Measurements from ENCODE around the gene EVC2. TPM values are rescaled to one million over a fixed set of nuclear protein-coding genes. Genes with fewer than 3 reads are reported as not detected.

The EVC2 gene
- total RNA-seq, 1 donor from 2014 or later: 5.2 TPM

DNA sequence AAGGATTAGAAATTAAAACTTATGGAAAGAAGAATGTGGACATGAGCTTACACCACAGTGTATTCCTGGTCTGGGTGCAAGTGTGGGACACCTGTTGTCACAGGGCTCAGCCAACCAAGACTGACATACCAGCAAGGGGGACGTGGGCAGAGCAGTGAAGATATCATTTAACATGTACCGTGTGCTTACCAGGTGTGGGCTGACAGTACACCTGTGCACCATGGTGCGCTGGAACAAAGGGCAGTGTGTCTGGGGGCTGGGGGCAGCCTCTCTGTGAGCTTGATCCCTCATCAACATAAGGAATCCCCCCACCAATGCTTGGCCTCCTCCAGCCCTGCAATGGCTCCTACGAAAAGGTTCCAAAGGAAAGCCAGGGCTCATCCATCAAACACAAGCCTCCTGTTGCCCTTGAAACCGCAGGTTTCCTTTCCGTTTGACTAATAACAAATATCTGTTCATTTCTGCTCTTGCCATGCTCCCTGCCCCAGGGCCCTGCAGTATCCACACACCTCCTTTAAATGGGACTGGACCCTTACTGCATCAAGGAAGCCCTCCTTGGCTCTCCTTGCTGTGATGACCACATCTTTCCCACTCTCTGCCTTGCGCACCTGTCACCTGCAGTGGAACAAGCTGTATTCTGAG is 16.7 kb downstream of the EVC2 start:
- no peaks in the 10 kb centered on the region for H3K27me3 ChIP-seq (ENCODE audit: control insufficient read depth in 3 of 3, insufficient read depth in 3 of 3, low read length in 3 of 3)
- H3K27ac ChIP-seq (ENCODE audit: low read depth, low read length): no peak overlapping the region
- H3K4me3 ChIP-seq (ENCODE audit: low read length in 3 of 3): no peak overlapping the region
- H3K36me3 ChIP-seq (ENCODE audit: control insufficient read depth in 3 of 3, insufficient read depth in 3 of 3, low read length in 3 of 3): peaks cover 0 to 24% (median 7%) of the 10 kb centered on the region in 3 donors
- no peak overlapping the region for H3K9ac ChIP-seq (ENCODE audit: low read depth in 1 of 3, low read length in 3 of 3)
- peaks cover 0 to 2% (median 0%) of the 10 kb centered on the region in 3 donors for H3K9me3 ChIP-seq (ENCODE audit: control insufficient read depth in 3 of 3, low read length in 3 of 3)
- no peaks in the 10 kb centered on the region for H3K4me1 ChIP-seq (ENCODE audit: control insufficient read depth in 3 of 3, insufficient read depth in 3 of 3, low read length in 3 of 3)

DNA sequence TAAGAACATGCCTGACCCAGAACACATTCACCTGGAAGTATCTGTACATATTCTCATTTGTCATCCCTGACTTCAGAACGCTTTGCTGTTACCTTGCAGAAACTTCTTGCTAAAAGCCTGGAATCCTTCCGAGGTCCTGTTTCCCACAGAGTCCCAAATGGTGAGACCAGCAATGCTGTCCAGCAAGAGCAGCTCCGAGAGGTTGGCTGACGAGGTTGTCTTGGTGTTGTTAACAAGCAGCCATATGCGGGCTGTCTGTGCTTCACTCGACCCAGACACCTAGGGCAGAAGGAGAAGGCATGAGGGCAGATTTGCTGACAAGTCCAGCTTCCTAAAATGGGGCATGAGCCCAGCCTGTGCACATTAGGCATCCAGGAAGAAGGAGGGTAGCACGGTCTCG is 19.3 kb downstream of the EVC2 start:
- Histone ChIP-seq H3K9ac (ENCODE audit: low read depth in 1 of 3, low read length in 3 of 3) (no peak overlapping the region), H3K4me1 (ENCODE audit: control insufficient read depth in 3 of 3, insufficient read depth in 3 of 3, low read length in 3 of 3) (no peaks in the 10 kb centered on the region), H3K9me3 (ENCODE audit: control insufficient read depth in 3 of 3, low read length in 3 of 3) (peaks cover 0 to 2% (median 0%) of the 10 kb centered on the region in 3 donors), H3K27ac (ENCODE audit: low read depth, low read length) (no peak overlapping the region), H3K36me3 (ENCODE audit: control insufficient read depth in 3 of 3, insufficient read depth in 3 of 3, low read length in 3 of 3) (peaks cover 0 to 30% (median 10%) of the 10 kb centered on the region in 3 donors), H3K4me3 (ENCODE audit: low read length in 3 of 3) (no peak overlapping the region), H3K27me3 (ENCODE audit: control insufficient read depth in 3 of 3, insufficient read depth in 3 of 3, low read length in 3 of 3) (no peaks in the 10 kb centered on the region)

DNA sequence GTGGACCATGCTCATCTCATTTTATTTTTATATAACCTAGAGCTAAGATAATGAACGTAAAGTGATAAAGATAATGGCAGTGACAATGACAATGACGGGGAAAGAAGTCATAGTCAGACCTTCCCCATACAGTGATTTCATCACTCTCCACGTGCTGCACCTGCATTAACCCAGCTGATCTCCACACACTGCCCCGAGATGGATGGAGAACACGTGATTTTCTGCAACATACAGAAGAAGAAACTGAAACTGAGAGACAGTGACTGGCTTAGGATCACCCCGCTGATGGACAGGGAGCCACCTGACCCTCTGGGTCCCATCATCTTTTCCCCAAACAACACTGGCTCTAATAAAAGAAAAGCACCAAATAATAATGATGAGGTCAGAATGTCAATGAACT is 22.0 kb downstream of the EVC2 start:
- Histone ChIP-seq H3K36me3 (ENCODE audit: control insufficient read depth in 3 of 3, insufficient read depth in 3 of 3, low read length in 3 of 3) (peaks cover 0 to 28% (median 8%) of the 10 kb centered on the region in 3 donors), H3K4me1 (ENCODE audit: control insufficient read depth in 3 of 3, insufficient read depth in 3 of 3, low read length in 3 of 3) (no peaks in the 10 kb centered on the region), H3K9ac (ENCODE audit: low read depth in 1 of 3, low read length in 3 of 3) (no peak overlapping the region), H3K27ac (ENCODE audit: low read depth, low read length) (no peak overlapping the region), H3K4me3 (ENCODE audit: low read length in 3 of 3) (no peak overlapping the region), H3K27me3 (ENCODE audit: control insufficient read depth in 3 of 3, insufficient read depth in 3 of 3, low read length in 3 of 3) (no peaks in the 10 kb centered on the region), H3K9me3 (ENCODE audit: control insufficient read depth in 3 of 3, low read length in 3 of 3) (peaks cover 0 to 2% (median 0%) of the 10 kb centered on the region in 3 donors)

DNA sequence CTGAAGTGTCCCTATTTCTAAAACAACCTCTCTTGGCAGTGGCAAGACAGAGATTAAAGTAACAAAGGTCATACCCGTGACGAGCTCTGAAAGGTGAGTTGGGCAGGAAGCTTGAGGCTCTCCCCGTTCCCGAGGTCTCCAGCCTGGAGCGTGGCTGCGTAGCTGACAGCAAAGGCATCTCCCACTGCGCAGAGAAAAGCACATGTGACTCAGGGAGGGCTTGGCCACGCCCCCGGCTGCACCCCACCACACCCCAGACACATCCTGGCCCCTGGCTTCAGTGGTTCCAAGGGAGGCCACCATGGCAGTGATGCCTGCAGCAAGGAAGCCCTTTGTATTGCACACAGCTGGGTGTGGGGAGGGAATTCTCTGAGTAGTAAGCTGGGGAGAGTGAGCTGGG is 23.1 kb downstream of the EVC2 start:
- Histone ChIP-seq H3K27ac (ENCODE audit: low read depth, low read length) (no peak overlapping the region), H3K4me1 (ENCODE audit: control insufficient read depth in 3 of 3, insufficient read depth in 3 of 3, low read length in 3 of 3) (no peaks in the 10 kb centered on the region), H3K4me3 (ENCODE audit: low read length in 3 of 3) (no peak overlapping the region), H3K9me3 (ENCODE audit: control insufficient read depth in 3 of 3, low read length in 3 of 3) (peaks cover 0 to 2% (median 0%) of the 10 kb centered on the region in 3 donors), H3K9ac (ENCODE audit: low read depth in 1 of 3, low read length in 3 of 3) (no peak overlapping the region), H3K27me3 (ENCODE audit: control insufficient read depth in 3 of 3, insufficient read depth in 3 of 3, low read length in 3 of 3) (no peaks in the 10 kb centered on the region), H3K36me3 (ENCODE audit: control insufficient read depth in 3 of 3, insufficient read depth in 3 of 3, low read length in 3 of 3) (peaks cover 3 to 27% (median 10%) of the 10 kb centered on the region in 3 donors)

DNA sequence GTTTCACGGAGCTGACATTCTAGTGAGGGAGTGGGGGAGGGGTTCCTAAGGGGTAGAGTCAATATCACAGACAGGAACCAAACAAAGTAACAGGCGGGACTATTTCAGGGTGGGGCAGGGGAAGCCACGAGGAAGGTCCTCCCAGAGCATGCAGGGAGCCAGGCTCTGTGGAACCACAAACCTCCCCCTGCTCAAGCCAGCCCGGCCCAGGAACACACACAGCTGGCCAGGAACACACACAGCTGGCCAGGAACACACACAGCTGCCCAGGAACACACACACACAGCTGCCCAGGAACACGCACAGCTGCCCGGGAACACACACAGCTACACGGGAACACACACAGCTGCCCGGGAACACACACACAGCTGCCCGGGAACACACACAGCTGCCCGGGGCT is 24.8 kb downstream of the EVC2 start:
- Histone ChIP-seq H3K27me3 (ENCODE audit: control insufficient read depth in 3 of 3, insufficient read depth in 3 of 3, low read length in 3 of 3) (no peaks in the 10 kb centered on the region), H3K27ac (ENCODE audit: low read depth, low read length) (no peak overlapping the region), H3K9ac (ENCODE audit: low read depth in 1 of 3, low read length in 3 of 3) (no peak overlapping the region), H3K4me3 (ENCODE audit: low read length in 3 of 3) (no peak overlapping the region), H3K36me3 (ENCODE audit: control insufficient read depth in 3 of 3, insufficient read depth in 3 of 3, low read length in 3 of 3) (peaks cover 3 to 19% (median 10%) of the 10 kb centered on the region in 3 donors), H3K4me1 (ENCODE audit: control insufficient read depth in 3 of 3, insufficient read depth in 3 of 3, low read length in 3 of 3) (no peaks in the 10 kb centered on the region), H3K9me3 (ENCODE audit: control insufficient read depth in 3 of 3, low read length in 3 of 3) (peaks cover 0 to 2% (median 0%) of the 10 kb centered on the region in 3 donors)

DNA sequence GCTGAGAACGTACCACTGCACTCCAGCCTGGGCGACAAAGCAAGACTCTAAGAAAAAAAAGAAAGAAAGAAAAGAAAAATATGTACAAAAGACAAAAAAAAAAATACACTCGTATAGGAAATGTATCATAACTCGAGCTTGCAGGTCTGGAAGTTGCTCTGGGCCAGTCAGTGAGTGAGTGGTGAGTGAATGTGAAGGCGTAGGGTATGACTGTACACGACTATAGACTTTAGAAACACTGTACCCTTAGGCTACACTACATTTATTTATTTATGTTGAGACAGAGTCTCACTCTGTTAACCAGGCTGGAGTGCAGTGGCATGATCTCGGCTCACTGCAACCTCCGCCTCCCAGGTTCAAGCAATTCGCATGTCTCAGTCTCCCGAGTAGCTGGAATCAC is 29.4 kb downstream of the EVC2 start:
- Histone ChIP-seq H3K9ac (ENCODE audit: low read depth in 1 of 3, low read length in 3 of 3) (no peak overlapping the region), H3K27ac (ENCODE audit: low read depth, low read length) (no peak overlapping the region)

DNA sequence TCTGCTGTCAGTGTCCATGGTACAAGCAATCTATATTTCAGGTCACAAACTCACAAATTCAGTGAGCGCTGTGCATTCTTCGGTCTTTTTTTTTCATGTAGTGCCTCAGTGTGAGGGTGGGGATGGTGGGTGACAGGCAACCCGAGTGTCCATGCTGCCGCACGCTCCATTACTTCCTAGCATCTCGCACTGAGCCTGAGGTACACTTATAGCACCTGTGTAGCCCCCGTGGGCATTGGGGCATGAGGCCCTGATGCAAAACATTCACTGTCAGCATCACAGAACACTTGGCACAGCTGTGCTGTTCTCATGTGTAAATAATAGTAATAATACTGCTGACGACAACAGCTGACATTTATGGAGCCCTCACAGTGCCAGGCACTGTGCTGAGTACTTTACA is 31.6 kb downstream of the EVC2 start:
- Histone ChIP-seq H3K27me3 (ENCODE audit: control insufficient read depth in 3 of 3, insufficient read depth in 3 of 3, low read length in 3 of 3) (no peaks in the 10 kb centered on the region), H3K36me3 (ENCODE audit: control insufficient read depth in 3 of 3, insufficient read depth in 3 of 3, low read length in 3 of 3) (peaks cover 2 to 10% (median 3%) of the 10 kb centered on the region in 3 donors), H3K9me3 (ENCODE audit: control insufficient read depth in 3 of 3, low read length in 3 of 3) (no peaks in the 10 kb centered on the region)

More for the DNA sequence above, 29.4 kb downstream of the EVC2 start:
- Histone ChIP-seq H3K4me1 (ENCODE audit: control insufficient read depth in 3 of 3, insufficient read depth in 3 of 3, low read length in 3 of 3) (no peaks in the 10 kb centered on the region), H3K27me3 (ENCODE audit: control insufficient read depth in 3 of 3, insufficient read depth in 3 of 3, low read length in 3 of 3) (no peaks in the 10 kb centered on the region), H3K4me3 (ENCODE audit: low read length in 3 of 3) (no peak overlapping the region), H3K9me3 (ENCODE audit: control insufficient read depth in 3 of 3, low read length in 3 of 3) (no peaks in the 10 kb centered on the region), H3K36me3 (ENCODE audit: control insufficient read depth in 3 of 3, insufficient read depth in 3 of 3, low read length in 3 of 3) (peaks cover 2 to 10% (median 3%) of the 10 kb centered on the region in 3 donors)

DNA sequence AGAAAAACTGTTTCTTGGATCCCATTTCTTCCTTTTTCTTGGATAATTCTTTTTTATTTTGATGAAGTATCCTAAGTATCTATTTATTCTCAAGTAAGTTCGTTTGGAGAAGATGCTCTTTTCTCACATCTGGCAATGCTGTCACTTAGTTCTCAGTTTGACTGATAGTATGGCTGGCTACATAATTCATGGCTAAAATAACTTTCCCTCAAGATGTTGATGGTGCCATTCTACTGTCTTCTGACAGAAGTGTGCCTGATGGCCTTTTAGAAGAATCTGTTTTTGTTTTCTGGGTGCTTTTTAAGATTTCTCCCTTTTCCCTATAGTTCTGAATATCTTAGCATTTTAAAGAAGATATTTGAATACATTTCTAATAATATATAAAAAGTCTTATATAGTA is 41.6 kb downstream of the EVC2 start:
- no peaks in the 10 kb centered on the region for H3K4me1 ChIP-seq (ENCODE audit: control insufficient read depth in 3 of 3, insufficient read depth in 3 of 3, low read length in 3 of 3)
- no peaks in the 10 kb centered on the region for H3K27me3 ChIP-seq (ENCODE audit: control insufficient read depth in 3 of 3, insufficient read depth in 3 of 3, low read length in 3 of 3)
- H3K9me3 ChIP-seq (ENCODE audit: control insufficient read depth in 3 of 3, low read length in 3 of 3): peaks cover 2 to 4% (median 2%) of the 10 kb centered on the region in 3 donors
- no peak overlapping the region for H3K27ac ChIP-seq (ENCODE audit: low read depth, low read length)
- H3K4me3 ChIP-seq (ENCODE audit: low read length in 3 of 3): no peak overlapping the region
- H3K9ac ChIP-seq (ENCODE audit: low read depth in 1 of 3, low read length in 3 of 3): no peak overlapping the region
- H3K36me3 ChIP-seq (ENCODE audit: control insufficient read depth in 3 of 3, insufficient read depth in 3 of 3, low read length in 3 of 3): peaks cover 0 to 6% (median 2%) of the 10 kb centered on the region in 3 donors

More for the DNA sequence above, 31.6 kb downstream of the EVC2 start:
- Histone ChIP-seq H3K9ac (ENCODE audit: low read depth in 1 of 3, low read length in 3 of 3) (no peak overlapping the region), H3K4me3 (ENCODE audit: low read length in 3 of 3) (no peak overlapping the region), H3K27ac (ENCODE audit: low read depth, low read length) (no peak overlapping the region), H3K4me1 (ENCODE audit: control insufficient read depth in 3 of 3, insufficient read depth in 3 of 3, low read length in 3 of 3) (no peaks in the 10 kb centered on the region)

DNA sequence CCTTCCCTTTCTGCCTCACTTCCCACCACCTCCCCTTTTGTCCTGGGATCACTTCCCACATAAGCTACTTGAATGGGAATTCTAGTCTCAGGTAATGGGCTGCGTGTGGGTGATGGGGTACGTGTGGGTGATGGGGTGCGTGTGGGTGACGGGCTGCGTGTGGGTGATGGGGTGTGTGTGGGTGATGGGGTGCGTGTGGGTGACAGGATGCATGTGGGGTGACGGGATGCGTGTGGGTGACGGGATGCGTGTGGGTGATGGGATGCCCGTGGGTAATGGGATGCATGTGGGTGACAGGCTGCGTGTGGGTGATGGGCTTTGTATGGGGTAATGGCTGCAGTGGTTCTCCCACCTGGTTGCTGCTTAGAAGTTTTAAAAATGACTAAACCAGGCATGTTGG is 43.6 kb downstream of the EVC2 start:
- no peaks in the 10 kb centered on the region for H3K27me3 ChIP-seq (ENCODE audit: control insufficient read depth in 3 of 3, insufficient read depth in 3 of 3, low read length in 3 of 3)
- H3K4me1 ChIP-seq (ENCODE audit: control insufficient read depth in 3 of 3, insufficient read depth in 3 of 3, low read length in 3 of 3): no peaks in the 10 kb centered on the region
- no peak overlapping the region for H3K9ac ChIP-seq (ENCODE audit: low read depth in 1 of 3, low read length in 3 of 3)
- no peak overlapping the region for H3K27ac ChIP-seq (ENCODE audit: low read depth, low read length)
- H3K4me3 ChIP-seq (ENCODE audit: low read length in 3 of 3): no peak overlapping the region
- H3K36me3 ChIP-seq (ENCODE audit: control insufficient read depth in 3 of 3, insufficient read depth in 3 of 3, low read length in 3 of 3): peaks cover 0 to 9% (median 2%) of the 10 kb centered on the region in 3 donors
- H3K9me3 ChIP-seq (ENCODE audit: control insufficient read depth in 3 of 3, low read length in 3 of 3): peaks cover 2 to 6% (median 4%) of the 10 kb centered on the region in 3 donors

DNA sequence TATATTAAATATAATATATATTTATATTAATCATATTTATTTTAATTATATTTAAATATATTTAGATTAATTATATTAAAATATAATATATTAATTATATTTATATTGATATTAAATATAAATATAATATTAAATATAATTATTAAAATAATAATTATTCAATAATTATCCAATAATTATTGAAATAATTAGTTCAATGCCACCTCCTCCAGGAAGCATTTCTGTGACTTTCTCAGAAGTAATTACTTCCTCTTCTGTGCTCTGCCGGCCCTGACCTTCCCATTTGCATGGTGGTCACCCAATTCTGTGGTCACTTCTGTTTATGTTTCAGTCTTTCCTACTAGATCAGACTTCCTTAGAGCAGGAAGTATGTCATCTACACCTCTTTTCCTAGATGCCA is 45.8 kb downstream of the EVC2 start:
- Histone ChIP-seq H3K36me3 (ENCODE audit: control insufficient read depth in 3 of 3, insufficient read depth in 3 of 3, low read length in 3 of 3) (peaks cover 0 to 9% (median 2%) of the 10 kb centered on the region in 3 donors), H3K4me3 (ENCODE audit: low read length in 3 of 3) (no peak overlapping the region), H3K4me1 (ENCODE audit: control insufficient read depth in 3 of 3, insufficient read depth in 3 of 3, low read length in 3 of 3) (no peaks in the 10 kb centered on the region), H3K9ac (ENCODE audit: low read depth in 1 of 3, low read length in 3 of 3) (no peak overlapping the region), H3K9me3 (ENCODE audit: control insufficient read depth in 3 of 3, low read length in 3 of 3) (peaks cover 2 to 4% (median 3%) of the 10 kb centered on the region in 3 donors), H3K27ac (ENCODE audit: low read depth, low read length) (no peak overlapping the region), H3K27me3 (ENCODE audit: control insufficient read depth in 3 of 3, insufficient read depth in 3 of 3, low read length in 3 of 3) (no peaks in the 10 kb centered on the region)
